Ishikawa (cell line): Measurements from ENCODE around the gene UXT.

ENCODE experiments used
- FOXM1 ChIP-seq: IDR thresholded peaks from 2 replicates; pipeline ENCODE4 v1.6.1; 2012; ENCODE audit warnings: low read depth, borderline replicate concordance
- TAF1 ChIP-seq: IDR thresholded peaks from 2 replicates; pipeline ENCODE4 v1.6.1; 2012; ENCODE audit warnings: low read depth, mild to moderate bottlenecking
- TCF12 ChIP-seq: IDR thresholded peaks from 2 replicates; pipeline ENCODE4 v1.6.1; 2012; ENCODE audit warnings: low read depth
- TEAD4 ChIP-seq: IDR thresholded peaks from 2 replicates; pipeline ENCODE4 v1.6.1; 2012
- YY1 ChIP-seq: IDR thresholded peaks from 2 replicates; pipeline ENCODE4 v1.6.1; 2012; ENCODE audit warnings: low read depth
- ZBTB7A ChIP-seq: IDR thresholded peaks from 2 replicates; pipeline ENCODE4 v1.6.1; 2012; ENCODE audit warnings: low read depth
- TF ChIP-seq, protein P1 (sequence below): IDR thresholded peaks from 2 replicates; pipeline ENCODE4 v1.6.1; 2012; ENCODE audit warnings: low read depth, mild to moderate bottlenecking

DNA sequence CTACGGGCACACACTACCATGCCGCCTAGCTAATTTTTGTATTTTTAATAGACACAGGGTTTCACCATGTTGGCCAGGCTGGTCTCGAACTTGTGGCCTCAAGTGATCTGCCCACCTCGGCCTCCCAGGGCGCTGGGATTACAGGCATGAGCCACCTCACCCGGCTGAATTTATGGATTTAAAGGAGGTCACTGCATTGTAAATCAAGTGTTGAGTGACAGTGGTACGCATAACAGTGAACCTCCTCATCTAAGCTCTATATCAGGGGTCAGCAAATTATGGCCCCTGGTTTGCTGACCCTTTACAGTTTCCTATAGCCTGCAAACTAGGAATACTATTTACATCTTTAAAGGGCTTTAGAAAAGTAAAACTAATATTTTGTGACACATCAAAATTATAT lies 2.6 kb upstream of the UXT start:
- TF ChIP-seq YY1 (no peak), TAF1 (no peak), TEAD4 (no peak), ZBTB7A (no peak), TCF12 (no peak), FOXM1 (no peak)
- TF ChIP-seq, protein P1, sequence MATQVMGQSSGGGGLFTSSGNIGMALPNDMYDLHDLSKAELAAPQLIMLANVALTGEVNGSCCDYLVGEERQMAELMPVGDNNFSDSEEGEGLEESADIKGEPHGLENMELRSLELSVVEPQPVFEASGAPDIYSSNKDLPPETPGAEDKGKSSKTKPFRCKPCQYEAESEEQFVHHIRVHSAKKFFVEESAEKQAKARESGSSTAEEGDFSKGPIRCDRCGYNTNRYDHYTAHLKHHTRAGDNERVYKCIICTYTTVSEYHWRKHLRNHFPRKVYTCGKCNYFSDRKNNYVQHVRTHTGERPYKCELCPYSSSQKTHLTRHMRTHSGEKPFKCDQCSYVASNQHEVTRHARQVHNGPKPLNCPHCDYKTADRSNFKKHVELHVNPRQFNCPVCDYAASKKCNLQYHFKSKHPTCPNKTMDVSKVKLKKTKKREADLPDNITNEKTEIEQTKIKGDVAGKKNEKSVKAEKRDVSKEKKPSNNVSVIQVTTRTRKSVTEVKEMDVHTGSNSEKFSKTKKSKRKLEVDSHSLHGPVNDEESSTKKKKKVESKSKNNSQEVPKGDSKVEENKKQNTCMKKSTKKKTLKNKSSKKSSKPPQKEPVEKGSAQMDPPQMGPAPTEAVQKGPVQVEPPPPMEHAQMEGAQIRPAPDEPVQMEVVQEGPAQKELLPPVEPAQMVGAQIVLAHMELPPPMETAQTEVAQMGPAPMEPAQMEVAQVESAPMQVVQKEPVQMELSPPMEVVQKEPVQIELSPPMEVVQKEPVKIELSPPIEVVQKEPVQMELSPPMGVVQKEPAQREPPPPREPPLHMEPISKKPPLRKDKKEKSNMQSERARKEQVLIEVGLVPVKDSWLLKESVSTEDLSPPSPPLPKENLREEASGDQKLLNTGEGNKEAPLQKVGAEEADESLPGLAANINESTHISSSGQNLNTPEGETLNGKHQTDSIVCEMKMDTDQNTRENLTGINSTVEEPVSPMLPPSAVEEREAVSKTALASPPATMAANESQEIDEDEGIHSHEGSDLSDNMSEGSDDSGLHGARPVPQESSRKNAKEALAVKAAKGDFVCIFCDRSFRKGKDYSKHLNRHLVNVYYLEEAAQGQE, result no peak
